Hepatic stellate cell (primary cell): ENCODE data around the gene SLC25A47.
"Not testable (repeated sequence)": the region's sequence is repeated elsewhere in the genome, so short reads cannot be mapped to it uniquely, and the experiment has no call there.

Experiments
- DNase-seq: peaks from one replicate; pipeline ENCODE4 v3.0.0; 2011; ENCODE audit warnings: low spot score

The SLC25A47 gene

GRCh38 chr14:100323121-100323941 lies at the start of gene SLC25A47:
SLC25A47 (plus strand) TSS chr14:100323339; CDS start chr14:100323415, 76 bp downstream.
- DNase-seq, result no peak

- no peak for DNase-seq
These were observed 48.9 kb upstream of the SLC25A47 start for GRCh38 chr14:100274250-100274649.

GRCh38 chr14:100275214-100275613 lies 47.9 kb upstream of the SLC25A47 start:
- DNase-seq, result no peak

- peak; percentile 86 for DNase-seq
These were observed 44.4 kb upstream of the SLC25A47 start for GRCh38 chr14:100278702-100279101.

GRCh38 chr14:100279133-100279532 lies 44.0 kb upstream of the SLC25A47 start:
- no peak for DNase-seq

GRCh38 chr14:100279563-100279962 lies 43.6 kb upstream of the SLC25A47 start:
- DNase-seq, result no peak

GRCh38 chr14:100281286-100282082 lies 41.7 kb upstream of the SLC25A47 start:
- DNase-seq, result no peak

GRCh38 chr14:100282083-100282350 lies 41.1 kb upstream of the SLC25A47 start:
- no peak for DNase-seq

- DNase-seq, result no peak
These were observed 40.2 kb upstream of the SLC25A47 start for GRCh38 chr14:100282766-100283419.

- DNase-seq, result not testable (repeated sequence)
These were observed 39.7 kb upstream of the SLC25A47 start for GRCh38 chr14:100283436-100283835.

GRCh38 chr14:100283984-100284881 lies 38.9 kb upstream of the SLC25A47 start:
- DNase-seq, result no peak

GRCh38 chr14:100285021-100285912 lies 37.9 kb upstream of the SLC25A47 start:
- peak; percentile 96 for DNase-seq

GRCh38 chr14:100285913-100286400 lies 37.2 kb upstream of the SLC25A47 start:
- DNase-seq, result no peak

- no peak for DNase-seq
These were observed 36.5 kb upstream of the SLC25A47 start for GRCh38 chr14:100286484-100287191.

GRCh38 chr14:100287202-100287997 lies 35.7 kb upstream of the SLC25A47 start:
- DNase-seq, result no peak

- not testable (repeated sequence) for DNase-seq
These were observed 35.2 kb upstream of the SLC25A47 start for GRCh38 chr14:100287998-100288295.

GRCh38 chr14:100288382-100289185 lies 34.6 kb upstream of the SLC25A47 start:
- no peak for DNase-seq

GRCh38 chr14:100289916-100290606 lies 33.1 kb upstream of the SLC25A47 start:
- DNase-seq, result no peak
